ENCODE data around the gene RWDD2A.

The RWDD2A gene

DNA sequence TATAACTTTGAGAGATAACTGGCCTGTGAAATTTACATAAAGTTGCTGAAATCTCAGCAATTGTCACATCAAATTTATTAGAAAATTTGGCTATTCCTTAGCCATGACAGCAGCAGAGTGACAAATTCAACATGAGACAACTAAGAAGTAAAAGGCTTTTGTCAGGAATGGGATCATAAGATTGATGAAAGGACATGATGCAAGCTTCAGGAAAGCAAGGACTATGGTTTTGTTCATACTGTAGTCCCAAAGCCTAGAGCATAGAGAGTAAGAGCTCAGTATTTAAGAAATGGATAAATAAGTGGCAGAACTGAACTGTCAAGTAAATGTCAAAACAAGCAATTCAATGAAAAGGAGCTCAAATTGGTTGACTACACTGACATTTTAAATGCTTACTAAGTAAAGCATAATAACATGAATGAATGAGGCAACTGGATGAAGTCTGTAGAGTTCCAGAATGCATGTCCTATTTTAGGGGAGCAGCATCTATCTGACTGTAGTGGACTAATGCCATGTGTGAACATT, 12.7 kb upstream of the RWDD2A start:
- in situ Hi-C loops (cut with HindIII; ENCODE audit: low pct_ligation_motif_present, low sequenced_read_pairs), result no loop called here
- Histone ChIP-seq H3K27me3 (replicated peaks) (no peaks in the 10 kb centered on the region), H3K27ac (no peak overlapping the region), H3K4me3 (ENCODE audit: low read depth, low read length) (no peak overlapping the region), H3K36me3 (replicated peaks) (peaks cover 75% of the 10 kb centered on the region)
- no peak for DNase-seq
- TF ChIP-seq, protein P1, sequence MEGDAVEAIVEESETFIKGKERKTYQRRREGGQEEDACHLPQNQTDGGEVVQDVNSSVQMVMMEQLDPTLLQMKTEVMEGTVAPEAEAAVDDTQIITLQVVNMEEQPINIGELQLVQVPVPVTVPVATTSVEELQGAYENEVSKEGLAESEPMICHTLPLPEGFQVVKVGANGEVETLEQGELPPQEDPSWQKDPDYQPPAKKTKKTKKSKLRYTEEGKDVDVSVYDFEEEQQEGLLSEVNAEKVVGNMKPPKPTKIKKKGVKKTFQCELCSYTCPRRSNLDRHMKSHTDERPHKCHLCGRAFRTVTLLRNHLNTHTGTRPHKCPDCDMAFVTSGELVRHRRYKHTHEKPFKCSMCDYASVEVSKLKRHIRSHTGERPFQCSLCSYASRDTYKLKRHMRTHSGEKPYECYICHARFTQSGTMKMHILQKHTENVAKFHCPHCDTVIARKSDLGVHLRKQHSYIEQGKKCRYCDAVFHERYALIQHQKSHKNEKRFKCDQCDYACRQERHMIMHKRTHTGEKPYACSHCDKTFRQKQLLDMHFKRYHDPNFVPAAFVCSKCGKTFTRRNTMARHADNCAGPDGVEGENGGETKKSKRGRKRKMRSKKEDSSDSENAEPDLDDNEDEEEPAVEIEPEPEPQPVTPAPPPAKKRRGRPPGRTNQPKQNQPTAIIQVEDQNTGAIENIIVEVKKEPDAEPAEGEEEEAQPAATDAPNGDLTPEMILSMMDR (IDR thresholded peaks at IDR 0.05; ENCODE audit: low read depth, low read length, missing control alignments), result no peak

DNA sequence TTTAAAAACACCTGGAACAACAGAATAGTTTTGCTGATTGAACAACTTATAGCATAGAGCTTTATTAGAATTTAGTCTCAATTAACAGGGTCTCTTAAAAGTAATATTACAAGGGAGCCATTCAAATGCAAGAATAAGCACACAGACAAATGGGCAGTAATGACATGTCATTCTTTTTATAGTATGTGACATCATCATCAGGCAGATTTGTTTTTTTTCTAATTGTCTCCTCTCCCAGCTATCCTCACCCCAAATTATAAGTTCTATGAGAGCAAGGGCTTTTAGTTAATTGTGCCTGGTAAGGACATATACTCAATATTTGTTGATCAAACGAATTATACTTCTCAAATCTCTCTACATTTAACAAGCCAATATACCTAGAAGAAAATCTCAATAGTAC, 11.0 kb upstream of the RWDD2A start:
- H3K27ac ChIP-seq, result peak overlapping the region; percentile 88
- TF ChIP-seq, protein P1 (IDR thresholded peaks at IDR 0.05; ENCODE audit: low read depth, low read length, missing control alignments), result no peak
- no peak for DNase-seq
- no peaks in the 10 kb centered on the region for H3K27me3 ChIP-seq (replicated peaks)
- H3K4me3 ChIP-seq (ENCODE audit: low read depth, low read length), result no peak overlapping the region
- peaks cover 74% of the 10 kb centered on the region for H3K36me3 ChIP-seq (replicated peaks)
- in situ Hi-C loops (cut with HindIII; ENCODE audit: low pct_ligation_motif_present, low sequenced_read_pairs), result no loop called here

DNA sequence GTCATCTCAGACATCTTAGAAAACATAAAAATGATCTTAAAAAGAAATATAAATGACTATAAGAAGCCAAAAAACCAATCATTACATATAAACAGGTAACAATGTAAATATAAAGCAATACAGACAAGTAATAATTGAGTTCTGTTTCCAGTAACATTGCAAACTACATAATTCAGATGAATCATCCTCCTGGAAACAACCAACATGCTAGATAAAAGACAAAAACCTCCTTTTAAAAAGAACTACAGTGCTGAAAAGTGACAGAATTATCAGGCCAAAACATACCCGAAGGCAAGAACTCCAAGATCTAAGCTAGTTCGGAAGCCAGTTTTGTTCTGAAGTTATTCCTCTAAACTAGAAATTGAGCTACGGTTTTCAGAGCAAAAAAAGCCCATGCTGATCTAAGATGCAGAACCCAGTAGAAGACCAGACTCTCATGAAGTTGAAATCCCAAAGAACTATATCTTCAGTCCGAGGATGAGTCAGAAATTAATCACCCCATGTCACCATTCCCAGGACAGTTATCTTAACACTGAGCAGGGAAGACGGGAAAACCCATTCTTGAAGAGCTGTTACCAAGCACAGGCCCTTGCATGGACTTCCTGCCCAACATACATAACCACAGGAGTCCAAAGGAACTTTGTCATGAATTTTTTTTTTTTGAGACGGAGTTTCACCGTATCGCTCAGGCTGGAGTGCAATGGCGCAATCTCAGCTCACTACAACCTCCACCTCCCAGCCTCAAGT, 9.9 kb upstream of the RWDD2A start:
- Histone ChIP-seq H3K4me3 (ENCODE audit: low read depth, low read length) (no peak overlapping the region), H3K36me3 (replicated peaks) (peaks cover 74% of the 10 kb centered on the region), H3K27ac (peak overlapping the region; percentile 88), H3K27me3 (replicated peaks) (no peaks in the 10 kb centered on the region)
- TF ChIP-seq, protein P1 (IDR thresholded peaks at IDR 0.05; ENCODE audit: low read depth, low read length, missing control alignments), result no peak
- in situ Hi-C loops (cut with HindIII; ENCODE audit: low pct_ligation_motif_present, low sequenced_read_pairs), result no loop called here
- peak; percentile 95 for DNase-seq

DNA sequence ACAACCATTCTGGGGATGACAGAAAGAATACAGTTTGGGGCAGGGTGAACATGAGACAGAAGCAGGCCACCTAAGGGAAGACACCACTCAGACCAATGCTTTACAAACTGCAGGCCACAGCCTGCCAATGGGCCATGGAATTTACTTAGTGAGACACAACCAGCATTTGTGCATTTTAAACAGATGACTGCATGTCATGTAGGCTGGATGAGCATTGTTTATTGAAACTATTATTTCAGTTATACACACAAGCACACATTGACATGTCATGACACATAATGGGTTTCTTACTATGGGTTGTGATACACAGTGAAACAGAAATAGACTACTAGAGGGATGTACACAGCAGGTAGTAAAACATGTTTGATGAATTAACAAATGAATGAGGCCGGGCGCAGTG, 8.1 kb upstream of the RWDD2A start:
- TF ChIP-seq, protein P1 (IDR thresholded peaks at IDR 0.05; ENCODE audit: low read depth, low read length, missing control alignments), result no peak
- in situ Hi-C loops (cut with HindIII; ENCODE audit: low pct_ligation_motif_present, low sequenced_read_pairs), result no loop called here
- Histone ChIP-seq H3K4me3 (ENCODE audit: low read depth, low read length) (no peak overlapping the region), H3K36me3 (replicated peaks) (peaks cover 75% of the 10 kb centered on the region), H3K27ac (no peak overlapping the region), H3K27me3 (replicated peaks) (no peaks in the 10 kb centered on the region)
- no peak for DNase-seq

DNA sequence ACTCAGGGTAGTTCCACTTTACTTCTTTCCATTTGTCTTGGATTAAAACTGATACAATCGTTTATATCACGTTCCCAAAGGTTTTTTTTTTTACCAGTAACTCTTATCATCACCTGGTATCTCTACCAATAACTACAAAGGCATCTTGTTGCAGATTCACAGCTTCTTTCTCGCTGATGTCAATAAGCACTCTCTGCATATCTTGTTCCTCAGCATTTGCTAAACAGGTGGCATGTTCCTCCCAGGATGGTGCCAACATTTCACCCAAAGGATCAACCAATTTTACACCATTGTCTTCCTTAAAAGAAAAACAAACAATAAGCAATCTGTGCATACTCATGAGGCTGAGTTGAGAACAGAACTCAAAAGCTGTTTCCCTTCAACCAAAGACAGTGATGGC, 4.7 kb upstream of the RWDD2A start:
- Histone ChIP-seq H3K27ac (no peak overlapping the region), H3K36me3 (replicated peaks) (peaks cover 55% of the 10 kb centered on the region), H3K4me3 (ENCODE audit: low read depth, low read length) (no peak overlapping the region), H3K27me3 (replicated peaks) (no peaks in the 10 kb centered on the region)
- TF ChIP-seq, protein P1 (IDR thresholded peaks at IDR 0.05; ENCODE audit: low read depth, low read length, missing control alignments), result no peak
- in situ Hi-C loops (cut with HindIII; ENCODE audit: low pct_ligation_motif_present, low sequenced_read_pairs), result no loop called here
- no peak for DNase-seq
